SW480 (cell line): ENCODE results near the gene SLIT3.

Experiments used
- DNase-seq: peaks from one replicate; pipeline ENCODE4 v3.0.0-alpha.2; 2016; ENCODE audit warnings: low spot score

The SLIT3 gene

DNA sequence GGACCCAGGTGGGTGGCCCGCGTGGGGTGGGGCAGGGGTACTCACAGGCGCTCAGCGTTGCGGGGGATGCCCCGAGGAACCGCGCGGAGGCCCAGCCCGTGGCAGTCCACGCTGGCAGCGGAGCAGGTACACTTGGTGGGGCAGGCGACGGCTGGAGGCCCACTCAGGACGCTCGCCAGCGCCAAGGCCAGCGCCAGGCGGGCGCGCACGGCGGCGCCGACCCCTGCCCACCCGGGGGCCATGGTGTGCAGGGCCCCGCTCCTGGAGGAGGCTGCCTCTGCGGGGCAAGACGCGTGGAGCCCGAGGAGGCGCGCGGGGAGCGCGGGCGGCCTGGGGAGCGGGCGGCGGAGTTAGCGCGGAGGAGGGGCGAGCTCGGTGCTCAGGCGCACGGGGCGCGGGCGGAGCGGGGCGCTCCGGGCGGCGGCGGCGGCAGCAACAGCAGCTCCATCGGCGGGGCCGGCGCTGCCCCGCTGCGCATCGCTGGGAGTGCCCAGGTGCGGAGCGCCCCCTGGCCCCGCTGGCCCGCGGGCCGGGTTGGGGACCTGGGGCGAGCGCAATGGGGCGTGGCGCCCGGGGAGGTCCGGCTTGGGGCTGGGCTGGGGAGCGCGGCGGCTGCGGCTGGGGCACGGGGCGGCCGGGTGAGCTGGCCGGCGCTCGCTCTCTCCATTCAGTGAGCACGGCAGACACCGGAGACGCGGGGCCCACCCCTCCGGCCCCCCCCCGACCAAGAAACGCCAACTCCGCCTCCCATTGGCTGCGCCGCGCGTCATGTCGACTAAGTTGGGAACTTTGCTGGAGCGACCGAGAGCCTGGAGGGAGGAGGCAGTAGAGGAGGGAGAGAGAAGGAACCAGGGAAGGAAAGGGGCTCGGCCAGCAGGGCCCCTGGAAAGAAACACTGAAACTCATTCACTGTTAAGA is at the start of gene SLIT3:
Gene SLIT3, minus strand, starts transcription at position 672 of the 918 bp plus-strand sequence. Its CDS starts 430 bp downstream, at position 242.
- DNase-seq: no peak

DNA sequence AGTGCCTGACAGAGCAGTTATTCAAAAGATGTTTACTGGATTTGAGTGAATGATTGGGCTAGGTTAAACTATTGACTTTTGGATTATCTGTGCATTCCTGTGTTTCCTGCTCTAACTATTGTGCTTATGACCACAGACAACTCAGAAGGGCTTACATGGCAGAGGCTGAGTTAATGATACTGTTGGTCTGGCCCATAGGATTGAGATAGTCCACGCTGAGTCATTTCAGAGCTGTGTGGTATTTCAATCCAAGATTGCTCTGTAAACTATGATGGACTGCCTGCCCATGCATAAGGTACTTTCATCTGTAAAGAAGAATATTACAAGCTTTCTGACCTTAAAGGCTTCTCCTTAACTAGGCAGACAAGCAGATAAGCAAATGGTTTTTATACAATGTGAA is 49.1 kb upstream of the SLIT3 start:
- peak; percentile 14 for DNase-seq

DNA sequence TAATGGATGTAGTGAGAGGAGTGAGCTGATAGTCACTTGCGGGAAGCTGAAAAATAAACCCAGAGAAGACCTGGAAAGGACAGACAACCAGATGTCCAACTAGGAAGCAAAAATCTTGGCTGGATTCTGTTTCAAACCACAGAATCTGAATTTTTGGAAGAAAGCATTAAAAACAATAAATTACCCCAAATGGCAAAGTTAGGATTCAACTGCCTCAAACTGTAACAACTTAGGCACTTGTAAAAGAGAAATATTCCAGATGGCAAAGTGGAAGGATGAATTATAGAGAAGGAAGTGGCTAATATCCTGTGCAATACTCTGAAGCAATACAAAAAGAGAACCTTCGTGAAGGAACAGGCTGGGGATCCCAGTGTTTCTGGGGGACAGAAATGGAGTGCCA is 46.8 kb upstream of the SLIT3 start:
- DNase-seq: no peak

- no peak for DNase-seq
These were observed 43.7 kb upstream of the SLIT3 start for GRCh38 chr5:169344629-169345028.

DNA sequence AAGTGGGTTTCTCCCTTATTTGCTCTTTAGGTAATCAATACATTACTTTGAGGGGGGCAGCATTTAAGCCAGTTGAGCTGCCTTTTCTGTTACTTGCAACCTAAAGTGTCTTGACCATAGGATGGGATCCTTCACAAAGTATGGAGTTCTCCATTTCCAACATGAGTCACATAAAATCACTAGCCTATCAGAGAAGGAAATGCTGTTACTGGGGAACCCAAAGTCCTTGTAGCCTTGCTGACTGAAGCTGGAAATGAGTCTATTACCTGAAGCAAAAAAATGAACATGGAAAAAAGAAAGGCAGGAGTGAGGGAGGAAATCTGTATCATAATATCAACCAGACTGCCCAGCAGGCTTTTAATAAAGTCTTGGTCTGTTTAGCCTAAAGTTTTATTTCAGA is 42.8 kb upstream of the SLIT3 start:
- DNase-seq: peak; percentile 11

DNA sequence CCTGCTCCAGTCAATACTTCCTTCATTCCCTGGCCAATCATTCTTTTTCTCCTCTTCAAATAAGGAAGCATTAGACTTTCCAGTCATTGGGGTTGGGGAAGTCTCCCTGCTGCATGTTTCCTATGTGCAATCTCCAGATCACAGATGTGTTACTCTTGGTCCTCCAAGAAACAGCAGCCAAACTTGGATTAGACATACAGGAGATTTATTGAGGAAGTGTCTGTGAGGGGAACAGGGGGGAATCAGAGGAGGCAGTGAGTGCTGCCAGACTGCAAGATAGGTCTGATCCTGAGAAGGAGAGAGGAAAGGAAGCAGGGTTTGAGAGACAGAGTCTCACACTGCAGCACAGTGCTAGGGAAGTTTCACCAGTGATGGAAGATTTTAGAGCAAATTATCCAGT is 40.6 kb upstream of the SLIT3 start:
- no peak for DNase-seq

DNA sequence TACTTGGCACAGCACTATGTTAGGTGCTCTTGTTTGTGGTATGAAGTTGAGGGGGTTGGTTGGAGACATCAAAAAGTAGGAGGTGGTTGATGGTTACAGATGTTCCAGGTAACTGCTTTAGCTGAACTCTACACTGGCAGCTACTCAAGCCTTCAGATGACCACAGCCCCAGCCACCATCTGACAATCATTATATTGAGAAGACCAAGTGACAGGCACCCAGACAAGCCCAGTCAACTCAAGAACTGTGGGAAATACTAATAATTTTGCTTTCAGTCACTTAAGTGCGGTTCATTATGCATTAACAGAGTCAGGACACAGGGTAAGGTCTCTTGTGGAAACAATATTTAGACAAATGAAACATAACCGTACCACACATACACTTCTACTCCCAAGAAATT is 38.9 kb upstream of the SLIT3 start:
- DNase-seq: no peak

GRCh38 chr5:169336242-169336641 is 35.3 kb upstream of the SLIT3 start:
- no peak for DNase-seq

- no peak for DNase-seq
These were observed 34.9 kb upstream of the SLIT3 start for GRCh38 chr5:169335806-169336205.

DNA sequence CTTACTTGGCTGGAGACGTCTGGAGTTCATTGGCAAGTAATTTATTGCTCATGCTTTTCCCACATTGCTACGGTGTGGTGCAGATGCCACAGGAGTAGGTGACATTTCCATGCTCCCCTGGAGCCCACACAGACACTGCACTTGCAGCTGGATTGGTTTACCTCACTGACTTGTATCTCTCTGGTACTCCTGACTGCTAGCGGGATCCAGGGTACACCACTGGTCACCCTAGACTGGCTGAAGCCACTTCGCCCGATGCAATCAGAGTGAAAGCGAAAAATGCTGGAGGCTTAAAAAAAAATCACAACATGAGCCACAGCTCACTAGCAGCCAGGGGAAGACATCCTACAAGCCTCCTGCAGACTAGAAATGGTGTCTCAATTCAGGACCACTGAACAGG is 32.6 kb upstream of the SLIT3 start:
- no peak for DNase-seq

DNA sequence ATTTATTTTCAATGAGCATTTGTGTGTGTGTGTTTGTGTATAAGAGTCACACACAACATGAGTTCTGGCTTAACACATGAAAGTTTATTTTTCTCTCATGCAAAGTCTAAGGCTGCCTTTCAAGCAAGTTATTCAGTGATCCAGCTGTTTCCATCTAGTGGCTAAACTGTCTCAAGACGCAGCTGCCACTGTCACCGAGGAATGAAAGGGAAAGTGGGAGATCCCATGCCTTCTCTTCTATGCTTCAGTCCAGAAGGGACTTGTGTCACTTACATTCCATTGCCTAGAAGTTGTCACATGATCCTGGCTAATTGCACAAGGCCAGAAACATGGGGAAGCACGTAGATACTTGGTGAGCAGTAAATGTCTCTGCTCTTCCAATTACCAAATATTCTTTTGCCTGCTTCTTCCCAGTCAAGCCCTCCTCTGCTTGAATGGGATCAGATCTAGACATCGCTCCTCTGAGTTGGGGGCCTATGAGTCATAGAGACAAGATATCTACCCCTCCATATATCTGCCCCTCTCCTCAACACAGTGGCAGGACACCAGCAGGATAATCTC is 30.4 kb upstream of the SLIT3 start:
- no peak for DNase-seq

DNA sequence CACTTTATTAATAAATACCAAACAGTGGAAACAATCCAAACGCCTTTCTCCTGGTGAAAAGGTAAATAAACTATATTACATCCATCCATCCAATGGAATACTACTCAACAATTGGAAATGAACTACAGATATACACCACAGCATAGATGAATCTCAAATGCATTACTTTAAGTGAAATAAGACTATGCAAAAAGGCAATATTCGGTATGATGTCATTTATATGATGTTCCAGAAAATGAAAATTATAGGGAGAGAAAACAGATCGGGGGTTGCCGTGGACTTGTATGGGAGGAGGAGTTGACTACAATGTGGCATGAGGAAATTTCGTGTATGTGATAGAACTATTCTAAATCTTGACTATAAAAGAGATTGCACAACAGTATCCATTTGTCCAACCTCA is 27.5 kb upstream of the SLIT3 start:
- DNase-seq: no peak

GRCh38 chr5:169325273-169325672 is 24.3 kb upstream of the SLIT3 start:
- no peak for DNase-seq

- no peak for DNase-seq
These were observed 17.6 kb upstream of the SLIT3 start for GRCh38 chr5:169318556-169318955.

DNA sequence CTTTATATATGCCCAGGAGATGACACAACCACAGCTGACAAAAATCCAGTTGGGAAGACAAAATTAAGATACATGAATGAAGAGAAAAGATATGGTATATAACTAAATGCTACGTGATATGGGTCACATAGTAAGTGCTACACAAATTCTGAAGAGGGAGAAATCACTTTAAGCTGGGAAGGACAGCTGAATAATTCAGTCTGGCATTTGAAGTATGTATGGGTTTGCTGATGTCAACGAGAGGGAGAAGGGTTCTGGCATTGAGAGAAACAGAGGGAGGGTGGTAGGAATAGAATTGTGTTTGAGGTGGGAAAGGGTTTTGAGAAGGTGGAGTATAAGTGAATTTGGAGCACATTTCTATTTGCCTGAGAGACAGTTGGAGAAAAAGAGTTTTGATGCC is 6.7 kb upstream of the SLIT3 start:
- no peak for DNase-seq

DNA sequence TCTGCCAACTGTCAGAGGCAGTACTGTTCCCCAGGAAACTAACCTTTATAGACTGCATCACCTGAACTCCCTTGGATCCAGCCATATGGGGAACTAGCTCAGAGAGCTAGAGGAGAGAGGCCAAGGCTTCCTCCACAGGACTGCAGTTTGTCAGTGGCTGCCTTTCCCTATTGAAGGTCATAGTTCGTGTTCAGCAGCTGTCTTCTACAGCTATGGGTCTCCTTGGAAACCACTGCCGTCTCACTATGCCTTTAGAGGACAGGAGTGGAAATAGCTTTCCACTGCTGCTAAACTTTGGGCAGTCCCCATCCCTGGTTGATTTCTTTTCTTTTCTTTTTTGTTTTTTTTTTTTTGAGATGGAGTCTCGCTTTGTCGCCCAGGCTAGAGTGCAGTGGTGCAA is 4.4 kb upstream of the SLIT3 start:
- no peak for DNase-seq

DNA sequence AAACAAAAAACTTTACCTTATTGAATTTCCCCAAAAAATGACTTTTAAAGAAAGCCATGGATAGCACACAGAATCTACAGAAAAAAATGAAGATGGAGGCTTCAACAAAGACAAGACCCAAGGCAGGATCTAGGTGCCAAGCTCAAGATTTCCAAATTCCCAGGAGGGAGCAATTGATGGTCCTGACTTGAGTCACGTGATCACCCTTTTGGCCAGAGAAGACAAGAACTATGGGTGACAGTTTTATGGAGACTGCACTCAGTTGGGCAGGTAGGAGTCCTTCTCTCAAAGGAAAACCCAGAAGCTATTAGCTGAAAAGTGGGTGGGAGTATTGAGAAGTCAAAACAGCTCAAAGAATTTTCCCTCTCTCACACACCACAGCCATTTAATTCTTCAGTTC is 3.2 kb upstream of the SLIT3 start:
- DNase-seq: no peak

GRCh38 chr5:169303119-169303515 is 2.2 kb upstream of the SLIT3 start:
- no peak for DNase-seq

DNA sequence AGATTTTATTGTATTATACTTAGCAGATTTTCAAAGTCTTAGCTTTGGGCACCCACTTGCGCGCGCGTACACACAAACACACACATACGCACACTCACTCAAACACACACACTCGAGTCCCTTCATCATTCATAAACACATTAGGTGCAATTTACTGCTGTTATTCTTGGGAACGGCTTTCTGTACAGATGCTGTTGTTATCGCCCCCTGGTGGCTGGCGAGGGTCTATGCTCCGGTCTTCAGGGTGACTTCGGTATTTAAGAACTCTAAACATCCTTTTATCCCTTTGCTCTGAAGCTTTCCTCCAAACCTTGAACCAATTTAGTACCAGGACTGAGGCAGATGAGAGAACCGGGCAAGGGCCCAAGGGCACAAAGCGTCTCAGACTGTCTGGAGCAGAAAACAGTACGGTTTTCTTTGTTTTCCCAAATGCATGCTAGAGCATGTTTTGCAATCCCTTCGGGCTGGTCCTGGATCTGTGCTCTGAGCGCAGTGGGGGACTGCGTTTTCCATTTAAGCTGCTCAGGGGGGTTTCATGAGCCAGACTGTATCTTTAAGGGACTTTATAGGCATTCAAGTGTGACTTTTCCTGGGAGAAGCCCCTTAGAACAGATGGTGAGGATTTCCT is 1.7 kb upstream of the SLIT3 start:
- peak; percentile 81 for DNase-seq

DNA sequence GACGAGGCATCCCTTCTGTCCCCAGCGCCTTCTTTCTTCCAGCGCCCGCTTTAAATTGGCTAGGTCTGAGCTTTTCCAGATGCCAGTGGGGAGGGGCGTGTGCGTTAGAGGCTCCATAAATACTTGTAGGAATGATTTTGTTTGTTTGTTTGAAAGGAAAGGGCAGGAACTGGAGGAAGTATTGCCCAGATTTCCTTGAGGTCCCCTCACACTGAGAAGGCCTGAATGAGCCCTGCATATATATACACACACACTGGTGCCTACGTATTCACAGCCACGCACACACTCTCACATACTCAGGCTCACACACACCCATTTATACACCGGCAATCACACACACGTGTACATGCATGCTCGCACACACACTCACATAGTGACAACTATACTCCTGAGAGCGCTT is 1.0 kb upstream of the SLIT3 start:
- DNase-seq: no peak

DNA sequence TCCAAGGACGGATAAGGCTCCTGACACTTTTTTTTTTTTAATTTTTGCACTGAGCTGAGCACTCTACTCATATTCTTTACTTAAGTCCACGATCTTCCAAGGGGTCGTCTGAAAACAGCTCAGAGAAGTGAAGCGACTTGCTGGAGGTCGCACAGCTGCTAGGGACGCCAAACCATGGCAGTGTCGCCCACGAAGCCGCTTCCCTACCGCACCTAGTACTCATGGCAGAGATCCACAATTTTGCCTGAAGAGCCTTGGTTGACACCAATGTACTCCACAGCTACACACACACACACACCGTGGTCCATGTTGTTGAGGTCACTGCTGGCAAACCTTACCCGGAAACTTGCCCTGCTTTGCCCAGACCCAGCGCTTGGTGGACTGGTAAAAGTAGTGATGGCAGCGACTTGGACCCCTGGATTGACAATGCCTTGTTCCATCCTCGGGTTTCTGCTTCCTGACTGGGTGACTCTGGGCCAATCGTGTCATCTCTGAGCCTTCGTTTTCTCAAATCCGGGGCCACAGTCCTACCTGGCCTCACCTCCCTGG is 521 bp upstream of the SLIT3 start:
- no peak for DNase-seq

- no peak for DNase-seq
These were observed 1.1 kb downstream of the SLIT3 start for GRCh38 chr5:169299663-169300467.
